ENCODE measurements around the gene PMM2. TPM values are rescaled to one million over a fixed set of nuclear protein-coding genes. Genes with fewer than 3 reads are reported as not detected.
A peak's percentile ranks its signal among the peaks of the same experiment; 100 is the strongest.

The PMM2 gene
- total and polyA plus RNA-seq, 9 of the 15 experiments (the other 6 are each of a cell fraction or from before 2014, with no cell fraction given) = 5.6 to 42.7 (median 25.9) TPM

DNA sequence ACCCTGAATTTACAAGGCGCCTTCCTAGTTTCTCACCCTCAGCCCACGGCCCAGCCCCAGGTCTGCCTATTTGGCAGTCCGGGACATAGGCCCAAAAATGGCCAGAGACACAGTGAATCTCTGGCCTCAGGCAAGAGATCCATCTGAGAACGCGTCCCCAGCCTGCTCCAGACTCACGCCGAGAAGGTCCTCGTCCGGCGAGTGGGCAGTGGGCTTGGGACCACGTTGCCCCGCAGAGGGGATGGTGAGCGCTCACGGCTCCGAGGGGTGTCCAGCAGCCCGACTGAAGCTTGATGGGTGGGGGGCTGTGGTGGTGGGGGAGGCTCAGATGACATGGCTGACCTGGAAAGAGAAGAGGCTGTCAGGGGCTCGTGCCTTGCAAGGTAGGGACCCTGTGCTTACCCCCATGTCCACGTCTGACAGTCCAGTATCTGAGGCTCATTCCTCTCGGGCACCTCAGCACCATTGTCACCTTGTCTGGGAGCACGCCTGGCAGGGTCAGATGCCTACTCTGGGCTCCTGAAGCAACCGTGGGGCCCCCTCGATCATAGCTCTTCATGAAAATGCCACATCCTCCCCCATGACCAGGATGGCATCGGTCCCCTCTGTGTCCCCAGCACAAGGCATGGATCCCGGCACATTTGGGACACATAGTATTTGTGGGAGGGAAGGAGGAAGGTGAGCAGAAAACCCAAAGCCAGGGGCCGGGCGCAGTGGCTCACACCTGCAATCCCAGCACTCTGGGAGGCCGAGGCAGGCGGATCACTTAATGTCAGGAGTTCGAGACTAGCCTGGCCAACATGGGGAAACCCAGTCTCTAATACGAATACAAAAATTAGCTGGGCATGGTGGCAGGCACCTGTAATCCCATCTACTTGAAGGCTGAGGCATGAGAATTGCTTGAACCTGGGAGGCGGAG lies 61.6 kb downstream of the PMM2 start:
- DNase-seq (ENCODE audit: extremely low read depth in 1 of 4, low spot score in 3 of 4) (no peak), FAIRE-seq (no peak), ATAC-seq (no peak)
- ChIA-PET CTCF (ENCODE audit: low intra/inter-chr PET ratio) (interaction anchor here (0.6 kb wide), 1 partner anchor 21 kb away, joined by 5 read pairs; no protein-coding TSS in a partner anchor), POLR2A (interaction anchor here (0.7 to 2.4 kb wide), 6 partner anchors 8 to 1885 kb away, joined by 3 to 5 read pairs (median 4); partner anchors contain the start of gene NUBP1)
- Histone ChIP-seq H3K4me2 (ENCODE audit: insufficient read depth, low read length) (no peak overlapping the region), H3K27me3 (ENCODE audit: control insufficient read depth in 2 of 2, insufficient read depth in 2 of 2, low read length in 2 of 2) (no peaks in the 10 kb centered on the region), H3K9me3 (replicated peaks; ENCODE audit: control insufficient read depth, insufficient read depth, low read depth, low read length) (no peaks in the 10 kb centered on the region), H3K4me1 (replicated peaks in 1 of 2; ENCODE audit: control insufficient read depth in 2 of 2, insufficient read depth in 2 of 2, low read length in 2 of 2) (peaks cover 22 to 43% of the 10 kb centered on the region in 2 experiments), H4K20me1 (replicated peaks; ENCODE audit: control insufficient read depth, insufficient read depth, low read length) (peaks cover 27% of the 10 kb centered on the region), H3K79me2 (ENCODE audit: control insufficient read depth, insufficient read depth, low read length) (peaks cover 48% of the 10 kb centered on the region), H3K36me3 (ENCODE audit: control insufficient read depth, insufficient read depth, low read length) (peaks cover 56% of the 10 kb centered on the region; the same call in 2 of the 3 replicates), H3K4me3 (no peak overlapping the region), H3K9me1 (ENCODE audit: control insufficient read depth, insufficient read depth, low read length) (peaks cover 9% of the 10 kb centered on the region), H2AFZ (ENCODE audit: low read depth, low read length) (no peak overlapping the region), H3K9ac (ENCODE audit: insufficient read depth in 1 of 2, low read depth in 2 of 2, low read length in 2 of 2) (peak overlapping the region in 1 of 2 experiments; percentile 21; a peak in 1 of 4 replicates), H3K27ac (ENCODE audit: extremely low read depth, low read depth, low read length) (no peak overlapping the region)
- no TSS peak for BruUV-seq (replicated peaks)
- in situ Hi-C loops (cut with MboI) (no loop called here), intact Hi-C loops (cut with micrococcal nuclease) (no loop called here)
- WGBS (ENCODE audit: insufficient coverage, low coverage, missing lambda C conversion rate) = 97% methylated on average over 29 of the region's 31 CpGs
- TF ChIP-seq POLR2A (conservative IDR thresholded peaks at IDR 0.05) = peak; percentile 33; the same call in 1 of the 2 replicates
- TF ChIP-seq POLR2G (IDR thresholded peaks at IDR 0.05; ENCODE audit: low read depth, low read length) = peak; percentile 52
- TF ChIP-seq MYNN (IDR thresholded peaks at IDR 0.05) = peak; percentile 53; the same call in 1 of the 2 replicates
- no peak for TF ChIP-seq MYNN (CRISPR knock-in tag; IDR thresholded peaks at IDR 0.05)
- TF ChIP-seq, protein P1, sequence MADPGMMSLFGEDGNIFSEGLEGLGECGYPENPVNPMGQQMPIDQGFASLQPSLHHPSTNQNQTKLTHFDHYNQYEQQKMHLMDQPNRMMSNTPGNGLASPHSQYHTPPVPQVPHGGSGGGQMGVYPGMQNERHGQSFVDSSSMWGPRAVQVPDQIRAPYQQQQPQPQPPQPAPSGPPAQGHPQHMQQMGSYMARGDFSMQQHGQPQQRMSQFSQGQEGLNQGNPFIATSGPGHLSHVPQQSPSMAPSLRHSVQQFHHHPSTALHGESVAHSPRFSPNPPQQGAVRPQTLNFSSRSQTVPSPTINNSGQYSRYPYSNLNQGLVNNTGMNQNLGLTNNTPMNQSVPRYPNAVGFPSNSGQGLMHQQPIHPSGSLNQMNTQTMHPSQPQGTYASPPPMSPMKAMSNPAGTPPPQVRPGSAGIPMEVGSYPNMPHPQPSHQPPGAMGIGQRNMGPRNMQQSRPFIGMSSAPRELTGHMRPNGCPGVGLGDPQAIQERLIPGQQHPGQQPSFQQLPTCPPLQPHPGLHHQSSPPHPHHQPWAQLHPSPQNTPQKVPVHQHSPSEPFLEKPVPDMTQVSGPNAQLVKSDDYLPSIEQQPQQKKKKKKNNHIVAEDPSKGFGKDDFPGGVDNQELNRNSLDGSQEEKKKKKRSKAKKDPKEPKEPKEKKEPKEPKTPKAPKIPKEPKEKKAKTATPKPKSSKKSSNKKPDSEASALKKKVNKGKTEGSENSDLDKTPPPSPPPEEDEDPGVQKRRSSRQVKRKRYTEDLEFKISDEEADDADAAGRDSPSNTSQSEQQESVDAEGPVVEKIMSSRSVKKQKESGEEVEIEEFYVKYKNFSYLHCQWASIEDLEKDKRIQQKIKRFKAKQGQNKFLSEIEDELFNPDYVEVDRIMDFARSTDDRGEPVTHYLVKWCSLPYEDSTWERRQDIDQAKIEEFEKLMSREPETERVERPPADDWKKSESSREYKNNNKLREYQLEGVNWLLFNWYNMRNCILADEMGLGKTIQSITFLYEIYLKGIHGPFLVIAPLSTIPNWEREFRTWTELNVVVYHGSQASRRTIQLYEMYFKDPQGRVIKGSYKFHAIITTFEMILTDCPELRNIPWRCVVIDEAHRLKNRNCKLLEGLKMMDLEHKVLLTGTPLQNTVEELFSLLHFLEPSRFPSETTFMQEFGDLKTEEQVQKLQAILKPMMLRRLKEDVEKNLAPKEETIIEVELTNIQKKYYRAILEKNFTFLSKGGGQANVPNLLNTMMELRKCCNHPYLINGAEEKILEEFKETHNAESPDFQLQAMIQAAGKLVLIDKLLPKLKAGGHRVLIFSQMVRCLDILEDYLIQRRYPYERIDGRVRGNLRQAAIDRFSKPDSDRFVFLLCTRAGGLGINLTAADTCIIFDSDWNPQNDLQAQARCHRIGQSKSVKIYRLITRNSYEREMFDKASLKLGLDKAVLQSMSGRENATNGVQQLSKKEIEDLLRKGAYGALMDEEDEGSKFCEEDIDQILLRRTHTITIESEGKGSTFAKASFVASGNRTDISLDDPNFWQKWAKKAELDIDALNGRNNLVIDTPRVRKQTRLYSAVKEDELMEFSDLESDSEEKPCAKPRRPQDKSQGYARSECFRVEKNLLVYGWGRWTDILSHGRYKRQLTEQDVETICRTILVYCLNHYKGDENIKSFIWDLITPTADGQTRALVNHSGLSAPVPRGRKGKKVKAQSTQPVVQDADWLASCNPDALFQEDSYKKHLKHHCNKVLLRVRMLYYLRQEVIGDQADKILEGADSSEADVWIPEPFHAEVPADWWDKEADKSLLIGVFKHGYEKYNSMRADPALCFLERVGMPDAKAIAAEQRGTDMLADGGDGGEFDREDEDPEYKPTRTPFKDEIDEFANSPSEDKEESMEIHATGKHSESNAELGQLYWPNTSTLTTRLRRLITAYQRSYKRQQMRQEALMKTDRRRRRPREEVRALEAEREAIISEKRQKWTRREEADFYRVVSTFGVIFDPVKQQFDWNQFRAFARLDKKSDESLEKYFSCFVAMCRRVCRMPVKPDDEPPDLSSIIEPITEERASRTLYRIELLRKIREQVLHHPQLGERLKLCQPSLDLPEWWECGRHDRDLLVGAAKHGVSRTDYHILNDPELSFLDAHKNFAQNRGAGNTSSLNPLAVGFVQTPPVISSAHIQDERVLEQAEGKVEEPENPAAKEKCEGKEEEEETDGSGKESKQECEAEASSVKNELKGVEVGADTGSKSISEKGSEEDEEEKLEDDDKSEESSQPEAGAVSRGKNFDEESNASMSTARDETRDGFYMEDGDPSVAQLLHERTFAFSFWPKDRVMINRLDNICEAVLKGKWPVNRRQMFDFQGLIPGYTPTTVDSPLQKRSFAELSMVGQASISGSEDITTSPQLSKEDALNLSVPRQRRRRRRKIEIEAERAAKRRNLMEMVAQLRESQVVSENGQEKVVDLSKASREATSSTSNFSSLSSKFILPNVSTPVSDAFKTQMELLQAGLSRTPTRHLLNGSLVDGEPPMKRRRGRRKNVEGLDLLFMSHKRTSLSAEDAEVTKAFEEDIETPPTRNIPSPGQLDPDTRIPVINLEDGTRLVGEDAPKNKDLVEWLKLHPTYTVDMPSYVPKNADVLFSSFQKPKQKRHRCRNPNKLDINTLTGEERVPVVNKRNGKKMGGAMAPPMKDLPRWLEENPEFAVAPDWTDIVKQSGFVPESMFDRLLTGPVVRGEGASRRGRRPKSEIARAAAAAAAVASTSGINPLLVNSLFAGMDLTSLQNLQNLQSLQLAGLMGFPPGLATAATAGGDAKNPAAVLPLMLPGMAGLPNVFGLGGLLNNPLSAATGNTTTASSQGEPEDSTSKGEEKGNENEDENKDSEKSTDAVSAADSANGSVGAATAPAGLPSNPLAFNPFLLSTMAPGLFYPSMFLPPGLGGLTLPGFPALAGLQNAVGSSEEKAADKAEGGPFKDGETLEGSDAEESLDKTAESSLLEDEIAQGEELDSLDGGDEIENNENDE (IDR thresholded peaks at IDR 0.05; ENCODE audit: low read depth, low read length) = no peak
- peak; percentile 7 for TF ChIP-seq POLR2B (IDR thresholded peaks at IDR 0.05; ENCODE audit: low read depth, partially characterized antibody)
- peak; percentile 88 for TF ChIP-seq RBM22 (IDR thresholded peaks at IDR 0.05; ENCODE audit: low read depth, low read length, poor library complexity, severe bottlenecking)
- no peak for TF ChIP-seq TARDBP (IDR thresholded peaks at IDR 0.05)

Measured in K562 (cell line).